ENCODE results near the gene TSPAN11.

GRCh38 chr12:30900351-30900750 lies 26.2 kb upstream of the TSPAN11 start:
- TF ChIP-seq CTBP1 (IDR thresholded peaks at IDR 0.05; ENCODE audit: borderline replicate concordance): no peak
- no peak for TF ChIP-seq BHLHE40 (IDR thresholded peaks at IDR 0.05; ENCODE audit: borderline replicate concordance)
- TF ChIP-seq ELF4 (IDR thresholded peaks at IDR 0.05): no peak
- no peak for TF ChIP-seq TARDBP (IDR thresholded peaks at IDR 0.05)
- TF ChIP-seq L3MBTL2 (conservative IDR thresholded peaks at IDR 0.05): no peak
- TF ChIP-seq SP1 (IDR thresholded peaks at IDR 0.05): no peak
- TF ChIP-seq PKNOX1 (IDR thresholded peaks at IDR 0.05): no peak
- no peak for TF ChIP-seq HDGF (IDR thresholded peaks at IDR 0.05; ENCODE audit: borderline replicate concordance)
- TF ChIP-seq ARNT (IDR thresholded peaks at IDR 0.05): no peak
- TF ChIP-seq FOXK2 (IDR thresholded peaks at IDR 0.05): no peak
- TF ChIP-seq NFRKB (IDR thresholded peaks at IDR 0.05): no peak
- no peak for TF ChIP-seq SUZ12 (IDR thresholded peaks at IDR 0.05)

Measured in HEK293T (cell line).